H1 (cell line): ENCODE results near the gene TNIP1.
A peak's percentile ranks its signal among the peaks of the same experiment; 100 is the strongest.

Source experiments
- ATF2 ChIP-seq: IDR thresholded peaks from 2 replicates; pipeline ENCODE4 v1.6.1; 2012; ENCODE audit warnings: low read length, inconsistent platforms
- CHD2 ChIP-seq: IDR thresholded peaks from 2 replicates; pipeline ENCODE4 v1.6.1; 2012; ENCODE audit warnings: low read length, improper control_type of control experiment
- CREB1 ChIP-seq: IDR thresholded peaks from 2 replicates; pipeline ENCODE4 v1.6.1; 2012; ENCODE audit warnings: inconsistent platforms
- CTBP2 ChIP-seq: IDR thresholded peaks from 2 replicates; pipeline ENCODE4 v1.7.0; 2011; ENCODE audit warnings: borderline replicate concordance, mild to moderate bottlenecking, moderate library complexity, mixed read lengths, low read length; ENCODE audit not compliant: insufficient read depth, insufficient read length
- CTCF ChIP-seq, 3 experiments: IDR thresholded peaks; 1 replicate in 2 of 3; 2 replicates in 1 of 3; pipeline versions ENCODE4 v1.5.1 to v1.6.1; 2011; ENCODE audit warnings: low read length in 3 of 3, mild to moderate bottlenecking in 3 of 3, inconsistent platforms in 2 of 3, low read depth in 1 of 3, moderate library complexity in 1 of 3; ENCODE audit not compliant: insufficient read depth in 1 of 3; ENCODE audit errors: control extremely low read depth in 1 of 3
- JUND ChIP-seq: IDR thresholded peaks from 2 replicates; pipeline ENCODE4 v1.6.1; 2011; ENCODE audit warnings: mild to moderate bottlenecking, improper control_type of control experiment, low read length
- MAX ChIP-seq: IDR thresholded peaks from 2 replicates; pipeline ENCODE4 v1.6.1; 2012; ENCODE audit warnings: inconsistent platforms
- POLR2A ChIP-seq, 2 experiments: IDR thresholded peaks; 1 replicate in 1 of 2; 2 replicates in 1 of 2; pipeline ENCODE4 v1.6.1; 2011; ENCODE audit warnings: low read depth in 2 of 2, low read length in 2 of 2, mild to moderate bottlenecking in 2 of 2; ENCODE audit errors: control extremely low read depth in 1 of 2
- TAF7 ChIP-seq: optimal IDR thresholded peaks from 2 replicates; pipeline ENCODE3; 2011; ENCODE audit warnings: low read depth, mild to moderate bottlenecking, inconsistent platforms, low read length, moderate library complexity, borderline replicate concordance

- TF ChIP-seq CREB1 (no peak), CHD2 (no peak), CTBP2 (no peak), TAF7 (no peak), POLR2A (IDR thresholded peaks at IDR 0.05; ENCODE audit: control extremely low read depth in 1 of 2, low read depth in 2 of 2, low read length in 2 of 2) (no peak), JUND (no peak), ATF2 (no peak), MAX (no peak), CTCF (IDR thresholded peaks at IDR 0.05; ENCODE audit: control extremely low read depth in 1 of 3, insufficient read depth in 1 of 3, low read depth in 1 of 3, low read length in 3 of 3) (peak in 2 of 3 experiments; percentile 37 to 57; a peak in 2 of 4 replicates)
These were observed 78.6 kb downstream of the TNIP1 start for GRCh38 chr5:151002250-151002649.
